Right lobe of liver (tissue), 6 donors: Measurements from ENCODE around the gene NTN1. TPM values are rescaled to one million over a fixed set of nuclear protein-coding genes. Genes with fewer than 3 reads are reported as not detected.
A peak's percentile ranks its signal among the peaks of the same experiment; 100 is the strongest.

Experiments
- ATAC-seq, 4 donors: fragments of 200-7000 bp; cut with Tn5 transposase; one replicate each; pipeline ENCODE4 v1.9.1; 2020; ENCODE audit warnings: mild to moderate bottlenecking in 4 of 4, moderate library complexity in 4 of 4
- DNase-seq, 3 donors: peaks; one replicate each; pipeline ENCODE4 v3.0.0-alpha.2; 2020
- H3K27ac ChIP-seq, 3 donors: fragments of 200-600 bp; one replicate each; pipeline ENCODE4 v1.8.0; 2022
- H3K27me3 ChIP-seq, 2 donors: fragments of 200-600 bp; one replicate each; pipeline ENCODE4 v1.8.0; 2022
- H3K36me3 ChIP-seq, 4 donors: fragments of 200-600 bp; sonication (generic) in 1 of 4; one replicate each; pipeline versions ENCODE4 v1.5.1 to v1.8.0; 2017 to 2022; ENCODE audit warnings: control low read depth in 1 of 4
- H3K4me1 ChIP-seq, 4 donors: fragments of 200-600 bp; sonication (generic) in 1 of 4; one replicate each; pipeline versions ENCODE4 v1.5.1 to v1.8.0; 2017 to 2022; ENCODE audit warnings: control low read depth in 1 of 4
- H3K4me3 ChIP-seq, 3 donors: fragments of 200-600 bp; one replicate each; pipeline ENCODE4 v1.8.0; 2022
- H3K9me3 ChIP-seq, 4 donors: fragments of 200-600 bp; sonication (generic) in 1 of 4; one replicate each; pipeline versions ENCODE4 v1.5.1 to v1.8.0; 2017 to 2022; ENCODE audit warnings: control low read depth in 1 of 4
- CTCF ChIP-seq, 4 donors: fragments of 200-600 bp in 3 of 4; fragments of 450-650 bp in 1 of 4; IDR thresholded peaks; one replicate each; pipeline versions ENCODE4 v1.5.1 to v1.8.0; 2016 to 2022; ENCODE audit warnings: antibody characterized with exemption in 4 of 4, mild to moderate bottlenecking in 2 of 4
- POLR2A ChIP-seq: fragments of 450-650 bp; IDR thresholded peaks from one replicate; pipeline ENCODE4 v1.6.1; 2017; ENCODE audit warnings: antibody characterized with exemption, mild to moderate bottlenecking
- WGBS: methylation state at CpG from one replicate; pipeline ENCODE4 v1.1.6; 2018; ENCODE audit warnings: low coverage, low lambda C conversion rate; ENCODE audit not compliant: insufficient coverage; ENCODE audit errors: missing lambda C conversion rate; 5-methylcytosine and 5-hydroxymethylcytosine counted together
- intact Hi-C, 2 donors: fragments of 100-400 bp; cut with DNase I; formaldehyde crosslinking; loops; one replicate each; pipeline versions ENCODE4 v1.11.2 to v1.14.1; 2022
- total RNA-seq, 6 experiments: library from RNA; depleted of rRNA in 2 of 6; stranded (reverse); fragments of >200 nt in 2 of 6; fragmentation: NEBNext Ultra II Directional in 3 of 6; extraction: Animal tissue kit (Norgen Biotek cat#: 25700) in 3 of 6; gene quantifications; one replicate each; pipeline versions ENCODE4 v1.1.0 to v1.2.4, GENCODE V29; 2016 to 2023
- donor health status: DM: no; HTN: yes; CAD: no.
- donor health status: DM: no; HTN: no; CAD: no.
- donor health status: DM: no; HTN: no; CAD: no.
- donor health status: DM: no; HTN: yes; CAD: no.
- donor health status: DM: no; HTN: yes; CAD: no.

NTN1 gene
- total RNA-seq, 6 experiments from 2014 or later: 3.5 to 12.5 (median 8.5) TPM

DNA sequence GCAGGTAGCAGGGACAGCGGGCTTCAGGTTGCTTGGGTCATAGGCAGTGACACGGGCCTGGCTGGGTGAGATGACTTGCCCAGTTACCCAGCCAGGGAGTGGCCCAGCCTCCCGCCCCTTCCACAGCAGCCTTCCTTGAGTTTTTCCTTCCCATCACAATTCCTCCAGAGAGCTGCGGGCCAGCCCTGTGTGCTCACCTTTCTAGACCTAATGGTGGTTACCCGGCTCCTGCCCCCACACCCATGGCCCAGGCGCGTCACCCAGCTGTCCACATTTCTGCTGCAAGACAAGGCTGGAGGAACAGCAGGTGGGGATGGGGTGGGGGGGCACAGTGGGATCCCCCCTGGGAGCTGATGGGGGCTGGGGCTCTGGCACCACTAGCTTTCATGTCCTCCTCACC is 203.2 kb downstream of the NTN1 start:
- intact Hi-C loops: no loop called here
- Histone ChIP-seq H3K4me3 (no peak overlapping the region), H3K9me3 (no peaks in the 10 kb centered on the region), H3K27ac (no peak overlapping the region), H3K36me3 (no peaks in the 10 kb centered on the region), H3K4me1 (no peaks in the 10 kb centered on the region), H3K27me3 (no peaks in the 10 kb centered on the region)
- no peak for TF ChIP-seq POLR2A
- no peak for TF ChIP-seq CTCF (IDR thresholded peaks at IDR 0.05)
- ATAC-seq (no peak), DNase-seq (peak in 2 of 3 donors; percentile 12 to 41)
- whole genome bisulfite sequencing: no CpG with 5 or more reads among the region's 7 CpGs

DNA sequence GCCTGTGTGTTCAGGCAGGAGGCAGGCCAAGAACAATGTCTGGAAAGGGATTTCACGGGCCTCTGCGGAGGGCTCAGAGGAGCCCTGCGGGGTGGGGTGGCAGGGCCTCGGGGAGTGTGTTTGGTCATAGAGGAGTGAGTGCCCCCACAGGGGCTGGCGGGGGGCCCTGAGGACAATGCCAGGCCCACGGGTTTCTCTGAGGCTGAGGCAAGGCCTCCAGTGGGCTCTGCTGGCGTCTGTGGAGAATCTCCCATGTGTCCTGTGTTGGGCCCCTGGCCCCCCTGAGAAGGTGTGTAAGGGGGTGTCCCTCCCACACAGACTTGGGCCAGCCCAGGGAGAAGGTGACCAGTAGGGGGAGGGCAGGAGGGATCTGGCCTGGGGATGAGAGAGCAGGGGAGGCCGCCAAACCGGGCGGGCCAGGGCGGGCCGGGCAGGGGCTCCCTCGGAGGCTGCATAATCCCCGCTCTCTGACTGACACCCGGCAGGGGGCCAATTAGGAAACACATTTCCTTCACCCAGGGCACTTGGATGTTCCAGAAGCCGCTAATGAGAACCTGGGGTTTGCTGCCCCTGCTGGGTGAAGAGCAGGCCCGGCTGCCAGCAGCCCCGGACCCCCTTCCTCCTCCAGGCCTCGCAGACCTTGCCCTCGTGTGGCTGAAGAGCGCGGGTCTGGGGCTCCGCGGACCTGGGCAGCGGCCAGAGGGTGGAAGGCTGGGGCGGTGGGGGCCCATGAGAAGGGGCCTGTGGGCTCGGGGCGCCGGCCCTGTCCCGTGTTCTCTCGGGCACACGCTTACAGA is 204.2 kb downstream of the NTN1 start:
- ATAC-seq (no peak), DNase-seq (peak in 2 of 3 donors; percentile 10 to 42)
- Histone ChIP-seq H3K27me3 (no peaks in the 10 kb centered on the region), H3K4me3 (no peak overlapping the region), H3K4me1 (no peaks in the 10 kb centered on the region), H3K36me3 (no peaks in the 10 kb centered on the region), H3K27ac (no peak overlapping the region), H3K9me3 (no peaks in the 10 kb centered on the region)
- 20% methylated on average over 1 of the region's 32 CpGs for WGBS
- TF ChIP-seq POLR2A: no peak
- intact Hi-C loops: no loop called here

- no peak for TF ChIP-seq POLR2A
- no peak for TF ChIP-seq CTCF (IDR thresholded peaks at IDR 0.05)
- Histone ChIP-seq H3K27me3 (no peaks in the 10 kb centered on the region), H3K36me3 (no peaks in the 10 kb centered on the region), H3K4me1 (no peaks in the 10 kb centered on the region), H3K9me3 (no peaks in the 10 kb centered on the region), H3K4me3 (no peak overlapping the region), H3K27ac (no peak overlapping the region)
- 92% methylated on average over 2 of the region's 34 CpGs for WGBS
- intact Hi-C loops: no loop called here
- ATAC-seq: no peak
- peak in 2 of 3 donors; percentile 1 to 46 for DNase-seq
These were observed 205.0 kb downstream of the NTN1 start for GRCh38 chr17:9226130-9226793.

DNA sequence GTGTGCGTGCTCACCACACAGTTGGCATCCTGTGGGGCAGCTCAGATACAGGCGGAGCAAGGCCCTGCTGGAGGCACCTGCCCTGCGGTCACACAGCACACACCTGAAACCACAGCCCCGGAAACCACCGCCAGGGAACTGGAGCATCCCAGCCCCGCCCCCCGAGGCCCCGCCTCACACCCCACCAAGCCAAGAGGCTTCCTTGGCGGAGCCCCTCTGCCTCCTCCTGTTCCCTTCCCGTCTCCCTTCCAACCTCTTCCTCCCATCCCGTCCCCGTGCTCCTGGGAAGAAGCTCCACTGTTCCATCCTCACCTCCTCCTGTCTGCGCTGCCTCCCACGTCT is 205.5 kb downstream of the NTN1 start:
- TF ChIP-seq CTCF (IDR thresholded peaks at IDR 0.05) (no peak), POLR2A (no peak)
- Histone ChIP-seq H3K27me3 (no peaks in the 10 kb centered on the region), H3K27ac (no peak overlapping the region), H3K9me3 (no peaks in the 10 kb centered on the region), H3K36me3 (no peaks in the 10 kb centered on the region), H3K4me3 (no peak overlapping the region), H3K4me1 (no peaks in the 10 kb centered on the region)
- DNase-seq: peak in 2 of 3 donors; percentile 15 to 50
- intact Hi-C loops: no loop called here
- 70% methylated on average over 6 of the region's 14 CpGs for WGBS
- ATAC-seq: peak in 1 of 4 donors; percentile 4

DNA sequence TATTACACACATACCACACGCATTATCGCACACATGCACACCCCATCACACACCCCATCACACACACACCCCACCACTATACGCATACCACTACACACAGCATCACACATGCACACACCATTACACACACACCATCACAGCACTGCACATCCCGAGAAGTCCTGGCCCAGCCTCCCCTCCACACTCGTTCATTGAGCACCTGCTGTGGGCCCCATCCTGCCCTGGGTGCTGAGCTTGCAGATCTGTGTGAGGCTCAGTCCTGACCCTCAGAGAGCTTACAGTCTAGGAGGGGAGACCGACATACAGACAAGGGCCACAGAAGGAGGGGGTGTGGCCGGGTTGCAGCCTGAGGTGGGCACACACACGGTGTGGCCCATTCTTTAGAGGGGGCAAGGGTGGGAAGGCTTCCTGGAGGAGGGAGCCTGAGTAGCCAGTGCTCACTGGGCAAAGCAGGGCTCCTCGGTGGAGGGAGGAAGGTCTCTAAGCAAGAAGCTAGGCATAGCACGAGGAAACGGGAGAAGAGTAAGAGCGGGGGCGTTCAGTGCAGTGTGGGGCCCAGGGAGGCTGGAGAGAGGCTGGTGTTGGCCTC is 206.6 kb downstream of the NTN1 start:
- H3K9me3 ChIP-seq: no peaks in the 10 kb centered on the region
- no peaks in the 10 kb centered on the region for H3K27me3 ChIP-seq
- intact Hi-C loops: no loop called here
- no peaks in the 10 kb centered on the region for H3K4me1 ChIP-seq
- TF ChIP-seq CTCF (IDR thresholded peaks at IDR 0.05) (no peak), POLR2A (no peak)
- ATAC-seq: no peak
- H3K36me3 ChIP-seq: no peaks in the 10 kb centered on the region
- DNase-seq: peak in 2 of 3 donors; percentile 8 to 24
- 84% methylated on average over 9 of the region's 13 CpGs for WGBS
- H3K4me3 ChIP-seq: no peak overlapping the region
- H3K27ac ChIP-seq: no peak overlapping the region
